ENCODE data around the gene PSMD8.

The PSMD8 gene

DNA sequence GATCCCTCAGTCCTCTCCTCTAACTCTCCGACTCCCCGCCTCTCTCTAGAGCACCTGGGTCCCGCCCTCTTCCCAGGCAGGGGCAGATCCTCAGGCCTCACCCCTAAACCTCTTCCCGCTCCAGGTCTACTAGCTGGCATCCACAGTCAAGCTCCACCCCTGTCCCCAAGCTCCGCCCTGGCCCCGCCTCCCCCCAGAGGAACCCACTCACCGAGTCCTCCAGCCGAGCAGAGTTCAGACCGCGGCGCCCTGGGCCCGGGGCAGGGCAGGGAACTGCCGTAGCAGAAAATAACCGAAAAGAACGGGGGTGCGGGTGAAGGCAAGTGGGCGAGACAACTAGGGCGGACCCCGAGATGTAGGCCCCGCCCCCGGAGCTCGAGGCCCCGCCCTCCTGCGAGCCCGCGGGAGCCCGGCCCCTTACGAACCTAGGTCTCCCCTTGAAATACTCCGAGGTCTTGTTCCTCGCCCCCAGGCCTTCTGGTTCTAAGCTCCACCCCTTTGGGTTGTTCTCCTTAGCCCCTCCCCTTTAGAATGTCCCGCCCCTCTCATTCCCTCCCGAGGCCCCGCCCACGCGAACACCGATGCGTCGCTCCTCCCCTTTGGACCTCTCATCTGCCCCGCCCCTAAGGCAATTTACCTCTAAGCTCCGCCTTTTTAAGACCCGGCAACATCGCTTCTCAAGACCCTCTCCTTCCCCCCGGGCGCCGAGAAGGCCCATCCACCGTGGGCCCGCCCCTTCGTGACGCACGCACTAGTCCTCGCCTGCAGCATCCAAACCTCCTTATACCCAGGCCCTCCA is 13.4 kb downstream of the PSMD8 start, which contains the start of gene GGN:
GGN (minus strand) TSS at position 485 of the 799 bp plus-strand sequence. CDS start 773 bp downstream, outside the sequence.
- Histone ChIP-seq H3K4me2 (peak within 1 kb of the TSS; percentile 77 to 95 (median 92)), H3K9ac (peak within 1 kb of the TSS in 10 of 11 experiments; percentile 29 to 75 (median 62); a peak in 21 of 22 replicates), H3K27ac (peak within 1 kb of the TSS in 4 of 11 experiments; percentile 44 to 62 (median 48); a peak in 10 of 22 replicates), H3K36me3 (peaks cover 18 to 39% (median 37%) of the 10 kb centered on the region in 11 experiments), H3K4me3 (peak within 1 kb of the TSS; percentile 57 to 68 (median 61)), H3K4me1 (peaks cover 29 to 49% (median 36%) of the 10 kb centered on the region in 10 experiments), H3K9me3 (replicated peaks in 1 of 11) (no peaks in the 10 kb centered on the region), H4K20me1 (peaks cover 44 to 75% (median 59%) of the 10 kb centered on the region in 11 experiments; a peak in 21 of 22 replicates), H3K27me3 (peaks cover 63 to 100% (median 96%) of the 10 kb centered on the region in 11 experiments)
- no peak for TF ChIP-seq Cebpa-rat (IDR thresholded peaks at IDR 0.05)

DNA sequence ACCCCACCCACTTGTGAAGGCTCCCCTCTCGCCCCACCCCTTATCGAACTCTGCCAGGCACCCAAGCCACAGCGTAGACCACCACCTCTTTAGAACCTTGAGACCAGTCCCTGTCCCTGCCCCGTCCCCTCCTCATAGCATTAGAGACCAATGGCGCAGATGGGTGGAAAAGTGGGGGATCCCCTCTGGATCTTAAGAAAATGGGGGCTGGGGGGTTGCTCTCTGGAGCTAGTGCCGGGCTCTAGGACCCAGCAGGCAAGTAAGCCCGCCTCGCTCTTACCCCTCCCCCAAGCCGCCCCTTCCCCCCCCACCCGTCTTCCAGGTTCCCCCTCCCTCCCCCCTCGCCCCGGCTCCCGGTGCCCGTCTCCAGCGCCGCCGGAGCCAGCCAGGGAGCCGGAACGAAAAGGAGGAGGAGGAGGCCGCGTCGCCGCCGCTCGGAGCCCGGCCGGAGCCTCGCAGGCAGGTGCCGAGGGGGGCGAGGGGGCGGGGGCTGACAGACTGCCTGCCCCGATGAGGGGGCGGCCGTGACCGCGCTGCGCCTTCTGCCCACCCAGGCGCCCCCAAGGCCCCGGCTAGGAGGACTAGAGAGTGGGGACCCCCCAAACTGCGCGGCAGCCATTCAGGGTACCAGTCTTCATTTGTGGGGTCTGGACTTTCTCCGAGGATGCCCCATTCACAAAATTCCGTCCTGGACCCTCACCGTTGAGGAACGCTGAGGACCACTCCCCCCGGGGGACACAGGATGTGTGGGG is 14.2 kb downstream of the PSMD8 start, which contains the start of gene SPRED3:
SPRED3 (plus strand) TSS at position 349 of the 752 bp plus-strand sequence. CDS start 1,606 bp downstream, outside the sequence.
- no peak for TF ChIP-seq Cebpa-rat (IDR thresholded peaks at IDR 0.05)
- Histone ChIP-seq H4K20me1 (peaks cover 36 to 70% (median 53%) of the 10 kb centered on the region in 11 experiments; a peak in 21 of 22 replicates), H3K27ac (peak within 1 kb of the TSS in 4 of 11 experiments; percentile 44 to 62 (median 48); a peak in 9 of 22 replicates), H3K4me1 (peaks cover 29 to 49% (median 36%) of the 10 kb centered on the region in 10 experiments), H3K27me3 (peaks cover 71 to 100% (median 100%) of the 10 kb centered on the region in 11 experiments), H3K9ac (peak within 1 kb of the TSS in 9 of 11 experiments; percentile 41 to 75 (median 62); a peak in 19 of 22 replicates), H3K36me3 (peaks cover 17 to 31% (median 29%) of the 10 kb centered on the region in 11 experiments), H3K4me2 (peak within 1 kb of the TSS; percentile 77 to 95 (median 92)), H3K9me3 (replicated peaks in 1 of 11) (no peaks in the 10 kb centered on the region), H3K4me3 (peak within 1 kb of the TSS; percentile 57 to 68 (median 61))

DNA sequence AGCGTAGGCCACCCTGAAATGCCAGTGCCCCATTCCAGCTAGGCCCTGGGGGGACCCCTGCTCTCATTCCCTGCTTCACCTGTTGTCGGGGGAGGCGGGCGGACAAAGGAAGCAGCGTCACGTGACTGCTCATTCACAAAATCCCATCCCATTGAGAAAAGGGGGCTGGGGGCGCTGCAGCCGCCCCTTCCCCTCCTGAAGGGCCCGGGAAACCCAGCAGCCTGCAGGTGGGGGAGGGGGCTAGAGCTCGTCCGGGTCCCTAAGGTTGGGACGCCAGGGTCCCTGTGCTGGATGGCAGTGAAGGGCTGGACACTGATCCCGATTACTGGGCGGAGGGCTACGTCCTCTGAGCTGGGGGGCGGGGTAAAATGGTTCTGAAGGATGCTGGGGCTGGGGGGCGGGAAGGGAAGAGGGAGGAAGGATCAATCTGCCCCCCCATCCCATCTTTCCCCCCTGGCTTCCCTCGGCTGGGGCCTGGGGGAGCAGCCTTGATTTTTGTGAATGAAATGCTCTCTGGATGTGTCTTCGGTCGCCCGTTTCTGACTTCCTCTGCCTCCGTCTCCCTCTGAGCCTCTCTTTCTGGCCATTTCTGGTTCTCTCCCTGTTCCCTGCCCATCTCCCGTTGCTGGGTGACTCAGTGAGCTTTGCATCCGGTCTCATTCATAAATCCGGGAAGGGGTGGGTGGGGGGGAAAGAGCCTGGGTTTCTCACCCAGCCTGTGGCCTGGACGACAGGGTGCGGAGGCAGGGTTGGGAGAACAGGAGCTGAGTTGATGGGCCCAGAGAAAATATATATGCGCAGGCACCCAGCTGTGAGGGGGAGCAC is 14.9 kb downstream of the PSMD8 start:
- H4K20me1 ChIP-seq: peaks cover 28 to 63% (median 45%) of the 10 kb centered on the region in 11 experiments; a peak in 21 of 22 replicates
- peak overlapping the region in 2 of 11 experiments; percentile 22 to 62; a peak in 3 of 22 replicates for H3K27ac ChIP-seq
- TF ChIP-seq Cebpa-rat (IDR thresholded peaks at IDR 0.05): no peak
- H3K4me1 ChIP-seq: peaks cover 29 to 49% (median 36%) of the 10 kb centered on the region in 10 experiments
- peak overlapping the region in 7 of 11 experiments; percentile 35 to 75 (median 56); a peak in 11 of 22 replicates for H3K9ac ChIP-seq
- H3K36me3 ChIP-seq: peaks cover 9 to 24% (median 21%) of the 10 kb centered on the region in 11 experiments; a peak in 21 of 22 replicates
- peak overlapping the region; percentile 33 to 68 (median 61); a peak in 17 of 20 replicates for H3K4me3 ChIP-seq
- H3K9me3 ChIP-seq (replicated peaks in 1 of 11): peaks cover 0 to under 1% (median 0%) of the 10 kb centered on the region in 11 experiments; a peak in 3 of 22 replicates
- H3K4me2 ChIP-seq: peak overlapping the region; percentile 77 to 95 (median 92)
- peaks cover 78 to 100% (median 100%) of the 10 kb centered on the region in 11 experiments for H3K27me3 ChIP-seq

DNA sequence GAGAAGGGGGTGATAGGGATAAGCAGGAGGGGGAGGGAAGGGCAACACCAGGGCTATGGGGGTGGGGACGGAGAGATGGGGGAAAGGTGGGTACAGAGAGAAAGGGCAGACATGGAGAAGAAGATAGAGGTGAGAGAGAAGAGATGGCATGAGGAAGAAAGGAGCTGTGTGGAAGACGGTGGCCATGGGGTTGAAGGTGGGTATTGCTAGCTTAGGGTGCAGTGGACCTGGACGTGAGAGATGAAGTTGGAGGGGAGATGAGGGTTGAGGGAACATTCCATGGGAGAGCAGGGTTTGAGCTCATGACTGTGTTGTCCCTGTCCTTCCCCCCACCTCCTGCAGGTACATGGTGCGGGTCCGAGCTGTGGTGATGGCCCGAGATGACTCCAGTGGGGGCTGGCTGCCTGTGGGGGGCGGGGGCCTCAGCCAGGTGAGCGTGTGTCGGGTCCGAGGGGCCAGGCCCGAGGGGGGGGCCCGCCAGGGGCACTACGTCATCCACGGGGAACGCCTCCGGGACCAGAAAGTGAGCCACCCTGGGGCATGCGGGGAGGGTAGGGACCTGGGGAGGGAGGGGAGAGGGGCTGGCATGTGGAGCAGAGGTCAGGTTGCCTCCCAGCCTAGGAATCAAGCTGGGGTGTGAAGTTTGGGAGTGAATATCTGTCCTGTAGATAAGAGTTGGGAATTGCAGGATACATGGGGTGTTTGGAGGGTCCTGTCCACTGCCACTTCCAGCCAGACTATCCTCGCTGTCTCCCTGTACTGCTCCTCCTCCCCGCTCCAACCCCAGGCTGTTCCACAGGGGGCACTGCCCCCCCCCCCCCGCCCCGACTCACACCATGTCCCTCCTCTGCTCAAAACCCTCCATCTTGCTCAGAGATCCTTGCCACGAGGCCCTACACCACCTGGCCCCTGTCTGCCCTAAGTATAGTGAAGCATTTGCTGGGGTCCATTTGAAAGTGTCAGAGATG is 15.9 kb downstream of the PSMD8 start:
- Histone ChIP-seq H4K20me1 (peaks cover 19 to 58% (median 36%) of the 10 kb centered on the region in 11 experiments; a peak in 21 of 22 replicates), H3K4me3 (no peak overlapping the region), H3K9me3 (replicated peaks in 1 of 11) (peaks cover 0 to 9% (median 0%) of the 10 kb centered on the region in 11 experiments; a peak in 10 of 22 replicates), H3K4me1 (peaks cover 29 to 41% (median 33%) of the 10 kb centered on the region in 10 experiments), H3K36me3 (peaks cover 6 to 14% (median 12%) of the 10 kb centered on the region in 11 experiments; a peak in 19 of 22 replicates), H3K27ac (no peak overlapping the region), H3K4me2 (peak overlapping the region in 3 of 11 experiments; percentile 18 to 35 (median 25); a peak in 3 of 22 replicates), H3K9ac (no peak overlapping the region), H3K27me3 (peaks cover 78 to 100% (median 100%) of the 10 kb centered on the region in 11 experiments)
- TF ChIP-seq Cebpa-rat (IDR thresholded peaks at IDR 0.05): no peak

DNA sequence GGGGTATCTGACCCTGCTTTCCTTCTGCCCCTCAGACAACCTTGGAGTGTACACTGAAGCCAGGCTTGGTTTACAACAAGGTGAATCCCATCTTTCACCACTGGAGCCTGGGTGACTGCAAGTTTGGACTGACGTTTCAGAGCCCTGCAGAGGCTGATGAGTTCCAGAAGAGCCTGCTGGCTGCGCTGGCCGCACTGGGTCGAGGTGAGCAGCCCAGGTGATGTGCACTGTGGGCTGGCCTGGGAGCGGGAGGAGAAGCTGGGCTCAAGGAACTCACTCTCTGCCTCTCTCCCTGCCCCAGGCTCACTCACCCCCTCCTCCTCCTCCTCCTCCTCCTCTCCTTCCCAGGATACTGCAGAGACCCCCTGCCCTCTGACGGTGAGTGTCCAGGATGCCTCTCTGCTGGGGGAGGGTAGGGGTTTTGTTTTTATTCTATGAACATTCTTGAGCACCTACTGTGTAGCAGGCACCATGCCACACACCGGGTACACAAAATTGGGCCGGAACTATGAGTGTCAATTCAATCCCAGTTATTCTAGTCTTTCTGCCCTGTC is 17.6 kb downstream of the PSMD8 start:
- Histone ChIP-seq H3K4me2 (no peak overlapping the region), H4K20me1 (peaks cover 1 to 41% (median 19%) of the 10 kb centered on the region in 11 experiments; a peak in 20 of 22 replicates), H3K36me3 (peaks cover 0 to 14% (median 0%) of the 10 kb centered on the region in 11 experiments; a peak in 2 of 22 replicates), H3K9me3 (replicated peaks in 1 of 11) (peaks cover 0 to 18% (median 5%) of the 10 kb centered on the region in 11 experiments; a peak in 12 of 22 replicates), H3K27ac (no peak overlapping the region), H3K27me3 (peaks cover 85 to 100% (median 100%) of the 10 kb centered on the region in 11 experiments), H3K9ac (no peak overlapping the region), H3K4me3 (no peak overlapping the region), H3K4me1 (peaks cover 13 to 26% (median 17%) of the 10 kb centered on the region in 10 experiments)
- TF ChIP-seq Cebpa-rat (IDR thresholded peaks at IDR 0.05): no peak

DNA sequence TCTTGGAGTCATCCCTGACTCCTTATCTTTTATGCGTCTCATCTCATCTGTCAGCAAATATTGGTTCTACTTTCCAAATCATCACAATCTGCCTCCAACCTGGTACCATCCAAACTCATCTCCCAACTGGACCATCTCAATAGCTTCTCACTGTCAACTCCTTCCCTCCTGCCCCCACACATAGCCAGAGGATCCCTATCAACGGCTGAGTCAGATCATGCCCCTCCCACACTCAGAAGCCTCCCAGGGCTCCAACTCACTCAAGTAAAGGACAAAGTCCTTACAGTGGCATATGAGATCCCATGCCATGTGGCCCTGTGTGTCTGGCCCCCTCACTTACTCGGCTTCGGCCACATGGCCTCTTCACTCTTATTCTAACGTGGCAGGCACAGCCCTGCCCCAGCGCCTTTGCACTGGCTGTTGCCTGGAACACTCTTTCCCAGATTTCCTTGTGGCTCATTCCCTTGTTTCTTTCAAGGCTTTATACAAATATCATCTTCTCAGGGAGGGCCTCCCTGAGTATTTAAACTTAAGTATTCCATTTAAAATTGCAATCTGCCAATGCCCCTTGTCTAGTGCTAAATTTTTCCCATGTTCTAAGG is 18.4 kb downstream of the PSMD8 start:
- TF ChIP-seq Cebpa-rat (IDR thresholded peaks at IDR 0.05): no peak
- no peak overlapping the region for H3K4me3 ChIP-seq
- H3K36me3 ChIP-seq: peaks cover 0 to 14% (median 0%) of the 10 kb centered on the region in 11 experiments; a peak in 2 of 22 replicates
- H3K4me1 ChIP-seq: peaks cover 7 to 18% (median 11%) of the 10 kb centered on the region in 10 experiments; a peak in 18 of 20 replicates
- no peak overlapping the region for H3K9ac ChIP-seq
- peaks cover 92 to 100% (median 100%) of the 10 kb centered on the region in 11 experiments for H3K27me3 ChIP-seq
- H3K27ac ChIP-seq: no peak overlapping the region
- 0 out of 22 replicates have a peak overlapping the region, but pooled peaks of 1 of the 11 experiments have one; percentile 4 for H3K4me2 ChIP-seq
- H4K20me1 ChIP-seq: peaks cover 0 to 33% (median 13%) of the 10 kb centered on the region in 11 experiments; a peak in 15 of 22 replicates
- H3K9me3 ChIP-seq (replicated peaks in 1 of 11): peaks cover 0 to 18% (median 5%) of the 10 kb centered on the region in 11 experiments; a peak in 12 of 22 replicates
